Stimulated activated memory B cell treated with anti-CD40 and anti-IgM and Interleukin-4, amounts not matched to agents 10 μg/mL and 1 μg/mL and 100 μg/mL, for 72 hours (primary cell): ENCODE measurements around the gene ACVR1.
"Not testable (repeated sequence)": the region's sequence is repeated elsewhere in the genome, so short reads cannot be mapped to it uniquely, and the experiment has no call there.

Experiments
- ATAC-seq: fragments of 150-1000 bp; cut with Tn5 transposase; 2 replicates; pipeline ENCODE4 v1.10.0; 2021
- H3K27ac Mint-ChIP-seq: one replicate; pipeline ENCODE4 v1.8.0; 2022; ENCODE audit warnings: mild to moderate bottlenecking, mixed read lengths
- H3K27me3 Mint-ChIP-seq: one replicate; pipeline ENCODE4 v1.8.0; 2022; ENCODE audit warnings: mixed read lengths
- H3K36me3 Mint-ChIP-seq: one replicate; pipeline ENCODE4 v1.8.0; 2022; ENCODE audit warnings: mixed read lengths
- H3K4me1 Mint-ChIP-seq: one replicate; pipeline ENCODE4 v1.8.0; 2022; ENCODE audit warnings: mixed read lengths
- H3K4me3 Mint-ChIP-seq: one replicate; pipeline ENCODE4 v1.8.0; 2022; ENCODE audit warnings: mild to moderate bottlenecking, moderate library complexity, mixed read lengths
- H3K9me3 Mint-ChIP-seq: one replicate; pipeline ENCODE4 v1.8.0; 2022; ENCODE audit warnings: mixed read lengths

ACVR1 gene

GRCh38 chr2:157735532-157735931 is 140.6 kb downstream of the ACVR1 start:
- Mint-ChIP-seq H3K4me3 (no peak overlapping the region), H3K36me3 (peaks cover 74% of the 10 kb centered on the region), H3K9me3 (peaks cover 5% of the 10 kb centered on the region), H3K27me3 (no peaks in the 10 kb centered on the region), H3K4me1 (peaks cover 9% of the 10 kb centered on the region), H3K27ac (no peak overlapping the region)
- ATAC-seq: no peak

DNA sequence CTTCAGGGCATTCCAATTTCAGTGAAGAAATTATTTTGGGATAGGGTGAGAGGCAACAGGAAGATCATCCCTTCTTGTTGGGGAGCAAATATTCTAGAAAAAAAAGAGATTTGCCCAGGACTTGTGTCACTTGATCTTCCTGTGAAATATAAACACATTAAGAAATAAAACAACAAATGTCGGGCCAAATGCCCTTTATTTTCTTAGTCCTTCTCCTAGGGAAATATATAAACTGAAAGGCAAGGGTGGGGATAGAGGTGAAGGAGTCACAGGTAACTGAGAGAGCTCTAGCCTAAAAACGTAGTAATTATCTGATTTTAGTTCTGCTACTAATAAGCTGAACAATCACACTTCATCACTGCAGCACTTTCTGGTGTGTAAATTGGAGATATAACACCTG is 142.9 kb downstream of the ACVR1 start:
- Mint-ChIP-seq H3K36me3 (peaks cover 90% of the 10 kb centered on the region), H3K27me3 (no peaks in the 10 kb centered on the region), H3K4me1 (peaks cover 9% of the 10 kb centered on the region), H3K27ac (no peak overlapping the region), H3K4me3 (no peak overlapping the region), H3K9me3 (peaks cover 12% of the 10 kb centered on the region)
- ATAC-seq: no peak

GRCh38 chr2:157732596-157732995 is 143.5 kb downstream of the ACVR1 start:
- peaks cover 7% of the 10 kb centered on the region for H3K4me1 Mint-ChIP-seq
- peaks cover 12% of the 10 kb centered on the region for H3K9me3 Mint-ChIP-seq
- no peaks in the 10 kb centered on the region for H3K27me3 Mint-ChIP-seq
- no peak overlapping the region for H3K4me3 Mint-ChIP-seq
- no peak overlapping the region for H3K27ac Mint-ChIP-seq
- peaks cover 90% of the 10 kb centered on the region for H3K36me3 Mint-ChIP-seq
- no peak for ATAC-seq

GRCh38 chr2:157727693-157728092 is 148.4 kb downstream of the ACVR1 start:
- Mint-ChIP-seq H3K36me3 (peaks cover 83% of the 10 kb centered on the region), H3K9me3 (peaks cover 20% of the 10 kb centered on the region), H3K27ac (no peak overlapping the region), H3K4me3 (no peak overlapping the region), H3K27me3 (no peaks in the 10 kb centered on the region), H3K4me1 (peaks cover 7% of the 10 kb centered on the region)
- no peak for ATAC-seq

- no peak for ATAC-seq
- Mint-ChIP-seq H3K36me3 (peaks cover 81% of the 10 kb centered on the region), H3K27ac (no peak overlapping the region), H3K4me3 (no peak overlapping the region), H3K27me3 (no peaks in the 10 kb centered on the region), H3K4me1 (peaks cover 7% of the 10 kb centered on the region), H3K9me3 (peaks cover 24% of the 10 kb centered on the region)
These were observed 149.2 kb downstream of the ACVR1 start for GRCh38 chr2:157726946-157727345.

DNA sequence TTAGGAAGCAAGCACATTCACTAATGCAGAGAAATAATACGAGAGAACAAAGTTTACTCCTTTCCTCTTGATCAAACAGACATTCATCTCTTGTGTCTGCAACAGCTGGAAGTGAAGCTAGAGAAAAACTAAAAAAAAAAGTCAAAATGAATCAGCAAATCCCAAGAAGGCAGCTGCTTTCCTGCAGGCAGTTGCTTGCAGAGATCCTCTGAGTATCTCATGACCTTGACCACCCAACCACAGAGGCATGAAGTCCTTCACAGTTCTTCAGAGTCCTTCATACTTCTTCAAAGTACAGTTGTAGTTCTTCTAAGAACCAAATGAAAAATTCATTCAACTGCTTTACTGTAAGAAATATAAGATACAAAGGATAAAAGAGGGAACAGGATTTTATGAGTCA is 150.3 kb downstream of the ACVR1 start:
- peaks cover 7% of the 10 kb centered on the region for H3K4me1 Mint-ChIP-seq
- H3K27me3 Mint-ChIP-seq: no peaks in the 10 kb centered on the region
- ATAC-seq: no peak
- peaks cover 73% of the 10 kb centered on the region for H3K36me3 Mint-ChIP-seq
- peaks cover 24% of the 10 kb centered on the region for H3K9me3 Mint-ChIP-seq
- H3K27ac Mint-ChIP-seq: no peak overlapping the region
- no peak overlapping the region for H3K4me3 Mint-ChIP-seq

DNA sequence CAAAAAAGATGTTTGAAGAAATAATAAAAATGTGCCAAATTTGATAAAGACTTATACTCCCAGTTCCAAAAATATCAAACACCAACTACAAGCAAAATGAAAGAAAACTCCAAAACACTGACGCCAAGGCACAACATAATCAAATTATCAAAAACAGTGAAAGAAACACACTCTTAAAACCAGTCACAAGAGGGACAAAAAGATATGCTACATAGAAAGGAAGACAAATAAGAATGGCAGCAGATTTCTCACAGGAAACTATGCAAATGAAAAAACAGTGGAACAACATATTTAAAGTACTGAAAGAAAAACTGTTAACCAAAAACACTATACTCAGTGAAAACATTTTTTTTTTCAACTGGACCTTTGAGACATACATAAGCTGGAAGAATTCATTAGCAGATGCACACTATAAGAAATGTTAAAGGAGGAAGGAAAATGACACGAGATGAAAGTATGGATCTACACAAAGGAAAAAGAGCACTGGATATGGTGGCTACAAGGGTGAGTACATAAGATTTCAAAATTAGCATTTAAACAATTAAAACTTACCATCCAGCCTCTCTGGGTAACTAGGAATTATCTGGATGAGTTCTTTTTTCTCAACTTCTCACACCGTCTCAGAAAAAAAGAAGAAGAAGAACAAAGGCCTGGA is 153.4 kb downstream of the ACVR1 start:
- no peaks in the 10 kb centered on the region for H3K4me1 Mint-ChIP-seq
- H3K27ac Mint-ChIP-seq: no peak overlapping the region
- no peak overlapping the region for H3K4me3 Mint-ChIP-seq
- no peak for ATAC-seq
- no peaks in the 10 kb centered on the region for H3K27me3 Mint-ChIP-seq
- peaks cover 17% of the 10 kb centered on the region for H3K9me3 Mint-ChIP-seq
- H3K36me3 Mint-ChIP-seq: peaks cover 61% of the 10 kb centered on the region

DNA sequence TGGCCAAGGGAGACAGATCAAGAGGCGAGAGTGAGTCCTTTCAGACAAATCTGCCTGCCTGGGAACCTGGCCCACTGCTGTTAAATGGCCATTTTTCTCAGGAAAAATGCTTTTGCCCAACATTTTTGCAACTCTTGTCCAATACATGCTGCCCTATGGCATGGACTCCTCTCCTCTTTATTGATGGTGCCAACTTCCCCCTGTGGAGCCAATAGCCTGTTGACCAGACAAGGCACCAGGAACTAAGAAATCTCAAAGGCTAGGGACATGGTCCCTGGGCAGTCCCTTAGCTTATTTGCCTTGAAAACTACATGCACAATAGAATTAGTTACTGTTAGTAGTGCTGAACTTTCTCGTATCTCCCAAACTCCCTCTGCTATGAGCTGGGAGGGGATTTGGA is 155.6 kb downstream of the ACVR1 start:
- no peak overlapping the region for H3K27ac Mint-ChIP-seq
- no peak for ATAC-seq
- peaks cover 17% of the 10 kb centered on the region for H3K9me3 Mint-ChIP-seq
- H3K4me3 Mint-ChIP-seq: no peak overlapping the region
- H3K36me3 Mint-ChIP-seq: peaks cover 45% of the 10 kb centered on the region
- no peaks in the 10 kb centered on the region for H3K4me1 Mint-ChIP-seq
- no peaks in the 10 kb centered on the region for H3K27me3 Mint-ChIP-seq

- Mint-ChIP-seq H3K9me3 (peaks cover 29% of the 10 kb centered on the region), H3K27me3 (peaks cover 25% of the 10 kb centered on the region), H3K36me3 (peaks cover 27% of the 10 kb centered on the region)
- not testable (repeated sequence) for H3K4me3 Mint-ChIP-seq, H3K27ac Mint-ChIP-seq, ATAC-seq, H3K4me1 Mint-ChIP-seq
These were observed 171.5 kb downstream of the ACVR1 start for GRCh38 chr2:157704653-157705052.

- Mint-ChIP-seq H3K27me3 (peaks cover 25% of the 10 kb centered on the region), H3K36me3 (peaks cover 27% of the 10 kb centered on the region), H3K9me3 (peaks cover 25% of the 10 kb centered on the region)
- not testable (repeated sequence) for H3K4me1 Mint-ChIP-seq, ATAC-seq, H3K27ac Mint-ChIP-seq, H3K4me3 Mint-ChIP-seq
These were observed 172.0 kb downstream of the ACVR1 start for GRCh38 chr2:157704148-157704547.

- Mint-ChIP-seq H3K9me3 (peaks cover 14% of the 10 kb centered on the region), H3K4me3 (no peak overlapping the region), H3K27me3 (peaks cover 25% of the 10 kb centered on the region), H3K36me3 (peaks cover 27% of the 10 kb centered on the region), H3K27ac (no peak overlapping the region), H3K4me1 (no peaks in the 10 kb centered on the region)
- no peak for ATAC-seq
These were observed 176.3 kb downstream of the ACVR1 start for GRCh38 chr2:157699806-157700205.

DNA sequence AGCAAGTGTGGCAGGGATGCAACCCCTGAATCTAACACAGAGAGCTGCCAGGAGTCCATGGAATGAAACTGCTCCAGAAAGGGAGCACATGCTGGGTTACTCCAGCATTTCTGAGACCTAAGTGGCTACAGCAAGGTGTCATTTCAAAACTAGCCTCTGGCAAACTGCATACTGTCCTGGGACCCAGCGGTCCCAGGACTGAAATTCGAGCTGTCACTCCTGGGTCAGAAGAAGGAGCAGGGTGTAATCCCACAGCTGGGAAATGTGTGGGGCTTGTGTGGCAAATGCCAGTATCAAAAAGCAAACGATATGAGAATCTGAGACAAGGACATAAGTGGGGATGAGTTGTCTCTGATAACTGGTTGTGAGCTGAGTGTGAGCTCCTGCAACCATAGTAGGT is 177.1 kb downstream of the ACVR1 start:
- Mint-ChIP-seq H3K4me3 (no peak overlapping the region), H3K27me3 (peaks cover 25% of the 10 kb centered on the region), H3K27ac (no peak overlapping the region), H3K4me1 (no peaks in the 10 kb centered on the region), H3K9me3 (peaks cover 14% of the 10 kb centered on the region), H3K36me3 (peaks cover 27% of the 10 kb centered on the region)
- no peak for ATAC-seq

GRCh38 chr2:157698430-157698829 is 177.7 kb downstream of the ACVR1 start:
- Mint-ChIP-seq H3K4me3 (no peak overlapping the region), H3K4me1 (no peaks in the 10 kb centered on the region), H3K9me3 (peaks cover 14% of the 10 kb centered on the region), H3K27me3 (peaks cover 25% of the 10 kb centered on the region), H3K36me3 (peaks cover 27% of the 10 kb centered on the region), H3K27ac (no peak overlapping the region)
- no peak for ATAC-seq

GRCh38 chr2:157696036-157696435 is 180.1 kb downstream of the ACVR1 start:
- ATAC-seq: no peak
- Mint-ChIP-seq H3K27me3 (peaks cover 3% of the 10 kb centered on the region), H3K4me1 (no peaks in the 10 kb centered on the region), H3K9me3 (peaks cover 8% of the 10 kb centered on the region), H3K27ac (no peak overlapping the region), H3K36me3 (peaks cover 8% of the 10 kb centered on the region), H3K4me3 (no peak overlapping the region)

- Mint-ChIP-seq H3K36me3 (no peaks in the 10 kb centered on the region), H3K9me3 (no peaks in the 10 kb centered on the region), H3K4me1 (no peaks in the 10 kb centered on the region), H3K27me3 (no peaks in the 10 kb centered on the region), H3K27ac (no peak overlapping the region), H3K4me3 (no peak overlapping the region)
- no peak for ATAC-seq
These were observed 183.4 kb downstream of the ACVR1 start for GRCh38 chr2:157692768-157693167.

DNA sequence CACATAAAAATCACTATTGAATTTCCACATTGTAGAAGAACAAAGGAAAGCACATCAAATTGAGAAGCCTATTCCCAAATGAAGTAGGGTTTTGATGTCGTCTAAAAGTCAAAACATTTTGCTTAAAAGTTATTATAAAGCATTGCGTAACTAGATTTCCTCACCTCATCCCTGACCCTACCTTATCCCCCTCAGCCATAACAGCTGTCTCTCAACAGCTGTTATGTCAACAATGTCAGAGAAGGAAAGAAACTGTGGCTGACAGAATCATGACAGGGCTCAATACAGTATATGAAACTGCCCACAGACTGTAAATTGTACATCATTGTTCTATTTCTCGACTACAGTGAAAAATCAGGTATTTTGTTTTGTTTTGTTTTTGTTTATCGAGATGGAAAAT is 184.4 kb downstream of the ACVR1 start:
- Mint-ChIP-seq H3K27ac (no peak overlapping the region), H3K36me3 (no peaks in the 10 kb centered on the region), H3K9me3 (no peaks in the 10 kb centered on the region), H3K4me1 (no peaks in the 10 kb centered on the region), H3K27me3 (no peaks in the 10 kb centered on the region), H3K4me3 (no peak overlapping the region)
- no peak for ATAC-seq

DNA sequence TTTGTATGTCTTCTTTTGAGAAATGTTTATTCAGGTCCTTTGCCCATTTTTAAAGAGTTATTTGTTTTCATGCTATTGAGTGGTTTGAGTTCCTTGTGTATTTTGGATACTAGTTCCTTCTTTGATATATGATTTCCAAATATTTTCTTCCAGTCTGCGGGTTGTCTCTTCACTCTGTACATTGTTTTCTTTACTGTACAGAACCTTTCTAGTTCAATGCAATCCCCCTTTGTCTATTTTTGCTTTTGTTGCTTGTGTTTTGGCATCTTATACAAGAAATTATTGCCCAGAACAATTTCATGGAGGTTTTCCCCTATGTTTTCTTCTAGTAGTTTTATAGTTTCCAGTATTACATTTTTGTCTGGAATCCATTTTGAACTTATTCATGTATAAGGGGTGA is 185.0 kb downstream of the ACVR1 start:
- no peak for ATAC-seq

More for the DNA sequence above, 185.0 kb downstream of the ACVR1 start:
- Mint-ChIP-seq H3K4me1 (no peaks in the 10 kb centered on the region), H3K27ac (no peak overlapping the region), H3K27me3 (no peaks in the 10 kb centered on the region), H3K4me3 (no peak overlapping the region), H3K36me3 (no peaks in the 10 kb centered on the region), H3K9me3 (no peaks in the 10 kb centered on the region)
